Astrocyte (in vitro differentiated cells and primary cell): Measurements from ENCODE around the gene UNC45B.

Experiments used
- EZH2 ChIP-seq: IDR thresholded peaks from 2 replicates; pipeline ENCODE4 v1.6.1; 2012; ENCODE audit warnings: mild to moderate bottlenecking, low read length, inconsistent platforms; ENCODE audit not compliant: insufficient read depth
- TF ChIP-seq, protein P1 (sequence below): IDR thresholded peaks from 2 replicates; pipeline ENCODE4 v1.5.1; 2011; ENCODE audit warnings: low read depth, mild to moderate bottlenecking, inconsistent platforms, low read length, moderate library complexity; ENCODE audit not compliant: insufficient read depth

DNA sequence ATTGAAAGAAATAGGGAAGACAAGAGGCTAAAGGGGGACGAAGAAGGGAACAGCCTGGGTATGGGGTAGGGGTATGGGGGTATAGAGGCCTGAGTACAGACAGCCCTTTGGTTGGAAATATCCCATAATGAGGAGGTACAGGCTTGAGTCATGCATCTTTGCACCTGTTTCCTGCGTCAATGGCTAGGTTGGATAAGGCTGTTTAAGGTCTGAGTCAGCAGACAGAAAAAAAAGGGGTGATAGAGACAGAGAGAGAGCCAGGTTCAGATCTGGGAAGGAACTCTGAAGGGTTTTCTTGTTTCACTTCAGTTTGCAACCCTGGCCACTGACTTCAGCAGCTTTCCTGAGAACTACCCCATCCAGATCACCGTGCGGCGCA lies 17.7 kb upstream of the UNC45B start:
- TF ChIP-seq, protein P1, sequence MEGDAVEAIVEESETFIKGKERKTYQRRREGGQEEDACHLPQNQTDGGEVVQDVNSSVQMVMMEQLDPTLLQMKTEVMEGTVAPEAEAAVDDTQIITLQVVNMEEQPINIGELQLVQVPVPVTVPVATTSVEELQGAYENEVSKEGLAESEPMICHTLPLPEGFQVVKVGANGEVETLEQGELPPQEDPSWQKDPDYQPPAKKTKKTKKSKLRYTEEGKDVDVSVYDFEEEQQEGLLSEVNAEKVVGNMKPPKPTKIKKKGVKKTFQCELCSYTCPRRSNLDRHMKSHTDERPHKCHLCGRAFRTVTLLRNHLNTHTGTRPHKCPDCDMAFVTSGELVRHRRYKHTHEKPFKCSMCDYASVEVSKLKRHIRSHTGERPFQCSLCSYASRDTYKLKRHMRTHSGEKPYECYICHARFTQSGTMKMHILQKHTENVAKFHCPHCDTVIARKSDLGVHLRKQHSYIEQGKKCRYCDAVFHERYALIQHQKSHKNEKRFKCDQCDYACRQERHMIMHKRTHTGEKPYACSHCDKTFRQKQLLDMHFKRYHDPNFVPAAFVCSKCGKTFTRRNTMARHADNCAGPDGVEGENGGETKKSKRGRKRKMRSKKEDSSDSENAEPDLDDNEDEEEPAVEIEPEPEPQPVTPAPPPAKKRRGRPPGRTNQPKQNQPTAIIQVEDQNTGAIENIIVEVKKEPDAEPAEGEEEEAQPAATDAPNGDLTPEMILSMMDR: no peak
- TF ChIP-seq EZH2: no peak
